Endothelial cell (in vitro differentiated cells): ENCODE results near the gene ZFYVE19. TPM values are rescaled to one million over a fixed set of nuclear protein-coding genes. Genes with fewer than 3 reads are reported as not detected.

Source experiments
- DNase-seq: peaks from one replicate; pipeline ENCODE4 v3.0.0; 2021; ENCODE audit warnings: low spot score
- H3K27ac Mint-ChIP-seq: one replicate; pipeline ENCODE4 v1.8.0; 2021; ENCODE audit warnings: mixed read lengths, inconsistent platforms; ENCODE audit not compliant: unreplicated experiment
- H3K27me3 Mint-ChIP-seq: one replicate; pipeline ENCODE4 v1.8.0; 2021; ENCODE audit warnings: mild to moderate bottlenecking, moderate library complexity, mixed read lengths, inconsistent platforms; ENCODE audit not compliant: unreplicated experiment
- H3K36me3 Mint-ChIP-seq: one replicate; pipeline ENCODE4 v1.8.0; 2021; ENCODE audit warnings: mild to moderate bottlenecking, low read depth, mixed read lengths, inconsistent platforms; ENCODE audit not compliant: unreplicated experiment
- H3K4me1 Mint-ChIP-seq: one replicate; pipeline ENCODE4 v1.8.0; 2021; ENCODE audit warnings: mild to moderate bottlenecking, mixed read lengths, inconsistent platforms; ENCODE audit not compliant: unreplicated experiment
- H3K4me3 Mint-ChIP-seq: one replicate; pipeline ENCODE4 v1.8.0; 2021; ENCODE audit warnings: mild to moderate bottlenecking, mixed read lengths, inconsistent platforms; ENCODE audit not compliant: unreplicated experiment
- H3K9me3 Mint-ChIP-seq: one replicate; pipeline ENCODE4 v1.8.0; 2021; ENCODE audit warnings: mixed read lengths, inconsistent platforms; ENCODE audit not compliant: unreplicated experiment
- total RNA-seq: library from RNA; stranded (reverse); fragmentation: NEBNext Ultra II Directional; extraction: Animal tissue kit (Norgen Biotek cat#: 25700); gene quantifications from one replicate; pipeline ENCODE4 v1.2.1, GENCODE V29; 2021; ENCODE audit not compliant: unreplicated experiment
- TF ChIP-seq, protein P1 (sequence below): fragments of 200-600 bp; sonication (generic); IDR thresholded peaks from one replicate; pipeline ENCODE4 v1.5.0; 2021; ENCODE audit warnings: antibody characterized with exemption; ENCODE audit not compliant: unreplicated experiment

Gene ZFYVE19
- total RNA-seq, 1 donor from 2014 or later, result 31.5 TPM

DNA sequence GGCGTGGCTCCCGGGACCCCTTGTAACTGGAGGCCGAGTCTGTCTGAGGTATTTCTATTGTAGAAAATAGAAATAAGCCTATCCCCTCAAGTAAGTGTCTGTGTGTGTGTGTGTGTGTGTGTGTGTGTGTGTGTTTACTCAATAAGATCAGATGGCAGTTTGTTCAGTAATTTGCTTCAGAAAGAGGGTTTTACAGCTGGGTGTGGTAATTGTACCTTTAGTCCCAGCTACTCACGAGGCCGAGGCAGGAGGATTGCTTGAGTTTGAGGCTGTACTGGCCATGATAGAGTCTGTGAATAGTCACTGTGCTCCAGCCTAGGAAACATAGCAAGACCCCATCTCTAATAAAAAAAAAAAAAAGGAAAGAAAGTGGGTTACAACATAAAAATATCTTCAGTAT is 45.6 kb downstream of the ZFYVE19 start:
- no peak overlapping the region for H3K27ac Mint-ChIP-seq
- no peaks in the 10 kb centered on the region for H3K9me3 Mint-ChIP-seq
- peaks cover 19% of the 10 kb centered on the region for H3K36me3 Mint-ChIP-seq
- H3K4me1 Mint-ChIP-seq, result peaks cover 8% of the 10 kb centered on the region
- no peak for DNase-seq
- TF ChIP-seq, protein P1, sequence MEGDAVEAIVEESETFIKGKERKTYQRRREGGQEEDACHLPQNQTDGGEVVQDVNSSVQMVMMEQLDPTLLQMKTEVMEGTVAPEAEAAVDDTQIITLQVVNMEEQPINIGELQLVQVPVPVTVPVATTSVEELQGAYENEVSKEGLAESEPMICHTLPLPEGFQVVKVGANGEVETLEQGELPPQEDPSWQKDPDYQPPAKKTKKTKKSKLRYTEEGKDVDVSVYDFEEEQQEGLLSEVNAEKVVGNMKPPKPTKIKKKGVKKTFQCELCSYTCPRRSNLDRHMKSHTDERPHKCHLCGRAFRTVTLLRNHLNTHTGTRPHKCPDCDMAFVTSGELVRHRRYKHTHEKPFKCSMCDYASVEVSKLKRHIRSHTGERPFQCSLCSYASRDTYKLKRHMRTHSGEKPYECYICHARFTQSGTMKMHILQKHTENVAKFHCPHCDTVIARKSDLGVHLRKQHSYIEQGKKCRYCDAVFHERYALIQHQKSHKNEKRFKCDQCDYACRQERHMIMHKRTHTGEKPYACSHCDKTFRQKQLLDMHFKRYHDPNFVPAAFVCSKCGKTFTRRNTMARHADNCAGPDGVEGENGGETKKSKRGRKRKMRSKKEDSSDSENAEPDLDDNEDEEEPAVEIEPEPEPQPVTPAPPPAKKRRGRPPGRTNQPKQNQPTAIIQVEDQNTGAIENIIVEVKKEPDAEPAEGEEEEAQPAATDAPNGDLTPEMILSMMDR, result no peak
- H3K4me3 Mint-ChIP-seq, result no peak overlapping the region
- peaks cover 13% of the 10 kb centered on the region for H3K27me3 Mint-ChIP-seq

DNA sequence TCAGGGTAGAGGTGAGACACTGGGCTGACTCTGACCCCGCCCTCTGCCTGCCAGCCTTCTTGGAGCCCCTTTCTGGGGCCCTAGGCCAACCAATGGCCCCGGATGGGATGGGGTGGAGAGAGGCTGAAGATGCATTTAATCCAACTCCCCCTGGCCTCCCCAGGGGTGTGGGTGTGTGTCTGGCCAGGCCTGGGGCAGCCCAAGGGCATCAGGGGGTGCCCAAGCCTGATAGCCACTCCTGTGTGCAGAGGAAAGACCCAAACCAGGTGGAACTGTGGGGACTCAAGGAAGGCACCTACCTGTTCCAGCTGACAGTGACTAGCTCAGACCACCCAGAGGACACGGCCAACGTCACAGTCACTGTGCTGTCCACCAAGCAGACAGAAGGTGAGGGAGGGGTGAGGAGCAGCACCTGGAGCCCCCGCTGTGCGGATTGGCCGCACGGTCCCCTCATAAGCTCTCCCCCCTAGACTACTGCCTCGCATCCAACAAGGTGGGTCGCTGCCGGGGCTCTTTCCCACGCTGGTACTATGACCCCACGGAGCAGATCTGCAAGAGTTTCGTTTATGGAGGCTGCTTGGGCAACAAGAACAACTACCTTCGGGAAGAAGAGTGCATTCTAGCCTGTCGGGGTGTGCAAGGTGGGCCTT is 46.5 kb downstream of the ZFYVE19 start:
- H3K27me3 Mint-ChIP-seq, result peaks cover 9% of the 10 kb centered on the region
- H3K9me3 Mint-ChIP-seq, result no peaks in the 10 kb centered on the region
- no peak overlapping the region for H3K4me3 Mint-ChIP-seq
- TF ChIP-seq, protein P1, result no peak
- no peaks in the 10 kb centered on the region for H3K4me1 Mint-ChIP-seq
- DNase-seq, result no peak
- peaks cover 14% of the 10 kb centered on the region for H3K36me3 Mint-ChIP-seq
- no peak overlapping the region for H3K27ac Mint-ChIP-seq

DNA sequence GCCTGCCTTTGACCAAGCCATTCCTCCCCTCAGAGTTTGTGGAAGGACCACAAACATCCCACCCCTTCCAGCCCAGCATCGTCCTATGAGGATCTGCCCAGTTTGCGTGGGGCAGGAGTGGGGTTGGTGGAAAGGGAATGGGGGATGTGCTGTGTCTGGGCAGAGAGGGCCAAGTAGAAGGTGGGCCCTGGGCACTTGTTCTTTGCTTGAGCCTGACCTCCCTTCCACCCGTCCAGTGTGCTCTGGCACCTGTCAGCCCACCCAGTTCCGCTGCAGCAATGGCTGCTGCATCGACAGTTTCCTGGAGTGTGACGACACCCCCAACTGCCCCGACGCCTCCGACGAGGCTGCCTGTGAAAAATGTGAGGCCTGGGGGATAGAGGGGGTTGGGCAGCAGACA is 47.3 kb downstream of the ZFYVE19 start:
- Mint-ChIP-seq H3K27me3 (peaks cover 9% of the 10 kb centered on the region), H3K4me1 (no peaks in the 10 kb centered on the region), H3K36me3 (peaks cover 14% of the 10 kb centered on the region), H3K27ac (no peak overlapping the region), H3K9me3 (no peaks in the 10 kb centered on the region), H3K4me3 (no peak overlapping the region)
- no peak for DNase-seq
- TF ChIP-seq, protein P1, result no peak

DNA sequence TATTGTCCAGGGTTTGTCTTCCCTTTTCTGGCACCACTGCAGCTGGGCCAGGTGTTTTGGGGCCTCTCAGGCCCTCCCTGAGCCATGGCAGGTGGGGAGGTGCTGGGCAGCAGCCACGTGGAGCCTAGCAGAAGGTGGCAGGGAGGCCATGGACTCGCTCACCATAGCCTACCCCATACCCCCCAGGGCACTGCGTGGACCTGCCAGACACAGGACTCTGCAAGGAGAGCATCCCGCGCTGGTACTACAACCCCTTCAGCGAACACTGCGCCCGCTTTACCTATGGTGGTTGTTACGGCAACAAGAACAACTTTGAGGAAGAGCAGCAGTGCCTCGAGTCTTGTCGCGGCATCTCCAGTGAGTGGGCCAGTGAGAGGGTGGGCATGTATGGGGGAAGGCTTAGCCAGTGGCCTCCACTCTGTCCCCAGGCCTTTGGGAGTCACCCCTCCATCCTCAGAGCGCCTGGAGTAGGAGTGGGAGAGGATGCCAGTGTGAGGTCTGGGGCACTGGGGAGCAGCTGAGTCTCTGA is 48.9 kb downstream of the ZFYVE19 start:
- peaks cover 14% of the 10 kb centered on the region for H3K36me3 Mint-ChIP-seq
- no peak overlapping the region for H3K27ac Mint-ChIP-seq
- H3K4me1 Mint-ChIP-seq, result no peaks in the 10 kb centered on the region
- H3K4me3 Mint-ChIP-seq, result no peak overlapping the region
- H3K9me3 Mint-ChIP-seq, result no peaks in the 10 kb centered on the region
- H3K27me3 Mint-ChIP-seq, result peaks cover 14% of the 10 kb centered on the region
- TF ChIP-seq, protein P1, result no peak
- no peak for DNase-seq

DNA sequence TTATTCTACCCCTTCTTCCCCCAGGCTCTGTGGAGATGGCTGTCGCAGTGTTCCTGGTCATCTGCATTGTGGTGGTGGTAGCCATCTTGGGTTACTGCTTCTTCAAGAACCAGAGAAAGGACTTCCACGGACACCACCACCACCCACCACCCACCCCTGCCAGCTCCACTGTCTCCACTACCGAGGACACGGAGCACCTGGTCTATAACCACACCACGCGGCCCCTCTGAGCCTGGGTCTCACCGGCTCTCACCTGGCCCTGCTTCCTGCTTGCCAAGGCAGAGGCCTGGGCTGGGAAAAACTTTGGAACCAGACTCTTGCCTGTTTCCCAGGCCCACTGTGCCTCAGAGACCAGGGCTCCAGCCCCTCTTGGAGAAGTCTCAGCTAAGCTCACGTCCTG is 49.9 kb downstream of the ZFYVE19 start:
- H3K27ac Mint-ChIP-seq, result no peak overlapping the region
- no peak for DNase-seq
- H3K27me3 Mint-ChIP-seq, result peaks cover 10% of the 10 kb centered on the region
- H3K9me3 Mint-ChIP-seq, result no peaks in the 10 kb centered on the region
- H3K4me3 Mint-ChIP-seq, result no peak overlapping the region
- H3K4me1 Mint-ChIP-seq, result no peaks in the 10 kb centered on the region
- peaks cover 14% of the 10 kb centered on the region for H3K36me3 Mint-ChIP-seq
- TF ChIP-seq, protein P1, result no peak
